ENCODE results near the gene ZNF783.

ZNF783 gene

DNA sequence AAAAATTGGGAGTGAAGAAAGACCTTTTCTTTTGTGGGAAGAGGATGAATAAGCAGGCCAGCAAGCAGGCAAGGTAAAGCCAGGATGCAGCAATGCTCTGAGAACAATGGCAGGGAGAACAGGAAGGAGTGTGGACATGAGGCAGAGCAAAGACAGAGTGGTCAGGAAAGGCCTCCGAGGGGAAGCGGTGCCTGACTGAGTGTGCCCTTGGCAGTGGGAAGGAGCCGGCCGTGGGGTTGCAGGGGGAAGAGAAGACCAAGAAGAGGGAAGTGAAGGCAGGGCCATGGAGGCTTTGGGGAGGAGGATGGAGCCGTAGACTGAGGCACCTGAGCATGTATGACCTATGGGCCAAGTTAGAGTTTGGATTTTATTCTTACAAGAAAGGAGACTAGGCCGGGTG is 44.4 kb upstream of the ZNF783 start:
- Histone ChIP-seq H3K27me3 (ENCODE audit: control insufficient read depth, low read length) (no peaks in the 10 kb centered on the region), H3K9me3 (ENCODE audit: control insufficient read depth, insufficient read depth, low read length) (no peaks in the 10 kb centered on the region), H4K20me1 (ENCODE audit: control insufficient read depth, insufficient read depth, low read depth, low read length) (no peaks in the 10 kb centered on the region), H3K36me3 (ENCODE audit: control insufficient read depth, low read length) (peaks cover 78% of the 10 kb centered on the region), H3K4me2 (ENCODE audit: low read length) (no peak overlapping the region), H3K27ac (ENCODE audit: low read depth, low read length) (no peak overlapping the region), H3K4me1 (ENCODE audit: control insufficient read depth, low read length) (no peaks in the 10 kb centered on the region), H3K4me3 (ENCODE audit: low read length) (no peak overlapping the region), H3K79me2 (ENCODE audit: control insufficient read depth, low read length) (no peaks in the 10 kb centered on the region), H3F3A (ENCODE audit: control insufficient read depth, insufficient read depth) (no peaks in the 10 kb centered on the region), H3K9me2 (replicated peaks; ENCODE audit: control insufficient read depth, low read length) (no peaks in the 10 kb centered on the region)
- TF ChIP-seq, protein P1, sequence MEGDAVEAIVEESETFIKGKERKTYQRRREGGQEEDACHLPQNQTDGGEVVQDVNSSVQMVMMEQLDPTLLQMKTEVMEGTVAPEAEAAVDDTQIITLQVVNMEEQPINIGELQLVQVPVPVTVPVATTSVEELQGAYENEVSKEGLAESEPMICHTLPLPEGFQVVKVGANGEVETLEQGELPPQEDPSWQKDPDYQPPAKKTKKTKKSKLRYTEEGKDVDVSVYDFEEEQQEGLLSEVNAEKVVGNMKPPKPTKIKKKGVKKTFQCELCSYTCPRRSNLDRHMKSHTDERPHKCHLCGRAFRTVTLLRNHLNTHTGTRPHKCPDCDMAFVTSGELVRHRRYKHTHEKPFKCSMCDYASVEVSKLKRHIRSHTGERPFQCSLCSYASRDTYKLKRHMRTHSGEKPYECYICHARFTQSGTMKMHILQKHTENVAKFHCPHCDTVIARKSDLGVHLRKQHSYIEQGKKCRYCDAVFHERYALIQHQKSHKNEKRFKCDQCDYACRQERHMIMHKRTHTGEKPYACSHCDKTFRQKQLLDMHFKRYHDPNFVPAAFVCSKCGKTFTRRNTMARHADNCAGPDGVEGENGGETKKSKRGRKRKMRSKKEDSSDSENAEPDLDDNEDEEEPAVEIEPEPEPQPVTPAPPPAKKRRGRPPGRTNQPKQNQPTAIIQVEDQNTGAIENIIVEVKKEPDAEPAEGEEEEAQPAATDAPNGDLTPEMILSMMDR (IDR thresholded peaks at IDR 0.05; ENCODE audit: low read depth, low read length, poor library complexity, severe bottlenecking), result no peak
- TF ChIP-seq EZH2phosphoT487 (IDR thresholded peaks at IDR 0.05; ENCODE audit: borderline replicate concordance, low read length), result no peak

DNA sequence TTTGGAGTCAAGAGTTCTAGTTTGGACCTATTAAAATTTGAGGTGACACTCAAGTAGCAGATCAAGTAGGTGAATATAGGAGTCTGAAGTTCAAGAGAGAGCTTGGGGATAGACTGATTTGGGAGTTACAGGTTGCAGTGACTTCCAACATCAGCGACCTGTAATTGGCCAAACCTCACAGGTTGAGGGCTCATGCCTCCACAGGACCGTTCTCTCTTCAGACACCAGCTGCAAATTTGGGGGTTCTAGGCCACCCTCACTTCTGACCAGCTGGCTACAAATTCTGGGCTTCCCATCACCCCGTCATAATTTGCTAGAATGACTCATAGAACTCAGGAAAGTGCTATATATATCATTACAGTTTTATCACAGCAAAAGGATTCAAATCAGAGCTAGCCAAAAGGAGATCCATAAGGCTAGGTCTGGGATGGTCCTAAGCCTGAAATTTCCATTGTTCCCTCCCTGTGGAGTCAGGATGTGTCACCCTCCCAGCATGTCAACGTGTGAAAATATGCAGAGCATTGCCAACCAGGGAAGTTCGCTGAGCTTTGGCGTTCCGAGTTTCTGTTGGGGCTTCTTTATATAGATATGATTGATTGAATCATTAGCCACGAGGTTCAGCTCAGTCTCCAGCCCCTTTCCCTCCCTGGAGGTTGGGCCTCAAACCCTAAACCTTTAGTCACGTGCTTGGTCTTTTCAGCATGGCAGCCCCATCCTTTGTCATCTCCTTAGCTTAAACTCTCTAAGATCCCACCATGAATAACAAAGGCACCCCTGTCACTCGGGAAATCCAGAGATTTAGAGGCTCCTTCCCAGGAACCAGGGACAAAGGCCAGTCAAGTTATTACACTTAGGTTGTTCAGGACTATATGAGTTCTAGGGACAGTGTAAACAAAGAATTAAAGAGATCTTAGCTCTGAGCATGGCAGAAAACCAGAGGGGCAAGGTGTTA is 43.3 kb upstream of the ZNF783 start:
- Histone ChIP-seq H3K4me2 (ENCODE audit: low read length) (no peak overlapping the region), H3K27ac (ENCODE audit: low read depth, low read length) (no peak overlapping the region), H3K4me1 (ENCODE audit: control insufficient read depth, low read length) (no peaks in the 10 kb centered on the region), H3K9me2 (replicated peaks; ENCODE audit: control insufficient read depth, low read length) (no peaks in the 10 kb centered on the region), H4K20me1 (ENCODE audit: control insufficient read depth, insufficient read depth, low read depth, low read length) (no peaks in the 10 kb centered on the region), H3K9me3 (ENCODE audit: control insufficient read depth, insufficient read depth, low read length) (no peaks in the 10 kb centered on the region), H3K27me3 (ENCODE audit: control insufficient read depth, low read length) (no peaks in the 10 kb centered on the region), H3F3A (ENCODE audit: control insufficient read depth, insufficient read depth) (no peaks in the 10 kb centered on the region), H3K79me2 (ENCODE audit: control insufficient read depth, low read length) (no peaks in the 10 kb centered on the region), H3K4me3 (ENCODE audit: low read length) (no peak overlapping the region), H3K36me3 (ENCODE audit: control insufficient read depth, low read length) (peaks cover 72% of the 10 kb centered on the region)
- no peak for TF ChIP-seq EZH2phosphoT487 (IDR thresholded peaks at IDR 0.05; ENCODE audit: borderline replicate concordance, low read length)
- TF ChIP-seq, protein P1 (IDR thresholded peaks at IDR 0.05; ENCODE audit: low read depth, low read length, poor library complexity, severe bottlenecking), result no peak

DNA sequence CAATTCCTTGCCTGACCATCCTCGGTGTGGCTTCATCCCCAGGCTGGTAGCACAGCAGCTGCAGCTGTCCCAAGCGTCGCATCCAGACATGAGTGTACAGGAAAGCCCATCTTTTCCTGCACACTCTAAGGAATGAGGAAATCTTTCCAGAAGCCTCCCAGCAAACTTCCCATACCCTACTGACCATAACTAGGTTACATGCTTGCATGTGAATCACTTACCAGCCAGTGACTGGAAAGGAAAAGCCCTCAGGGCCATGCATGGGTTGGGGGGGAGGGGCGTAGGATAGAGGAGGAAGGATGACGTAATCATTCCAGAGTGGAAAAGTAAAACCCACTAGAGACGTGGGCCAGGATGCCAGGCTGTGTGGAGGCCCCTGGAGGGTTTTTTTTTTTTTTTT is 41.5 kb upstream of the ZNF783 start:
- TF ChIP-seq EZH2phosphoT487 (IDR thresholded peaks at IDR 0.05; ENCODE audit: borderline replicate concordance, low read length), result no peak
- TF ChIP-seq, protein P1 (IDR thresholded peaks at IDR 0.05; ENCODE audit: low read depth, low read length, poor library complexity, severe bottlenecking), result no peak
- Histone ChIP-seq H3K4me2 (ENCODE audit: low read length) (no peak overlapping the region), H3K4me1 (ENCODE audit: control insufficient read depth, low read length) (no peaks in the 10 kb centered on the region), H3K27me3 (ENCODE audit: control insufficient read depth, low read length) (no peaks in the 10 kb centered on the region), H3K4me3 (ENCODE audit: low read length) (no peak overlapping the region), H4K20me1 (ENCODE audit: control insufficient read depth, insufficient read depth, low read depth, low read length) (no peaks in the 10 kb centered on the region), H3F3A (ENCODE audit: control insufficient read depth, insufficient read depth) (no peaks in the 10 kb centered on the region), H3K9me2 (replicated peaks; ENCODE audit: control insufficient read depth, low read length) (no peaks in the 10 kb centered on the region), H3K79me2 (ENCODE audit: control insufficient read depth, low read length) (no peaks in the 10 kb centered on the region), H3K9me3 (ENCODE audit: control insufficient read depth, insufficient read depth, low read length) (no peaks in the 10 kb centered on the region), H3K27ac (ENCODE audit: low read depth, low read length) (no peak overlapping the region), H3K36me3 (ENCODE audit: control insufficient read depth, low read length) (peaks cover 69% of the 10 kb centered on the region)
